Heart right ventricle (tissue), 16 donors: ENCODE measurements around the gene C16orf90. TPM values are rescaled to one million over a fixed set of nuclear protein-coding genes. Genes with fewer than 3 reads are reported as not detected.
A peak's percentile ranks its signal among the peaks of the same experiment; 100 is the strongest.

Experiments
- ATAC-seq, 8 donors: fragments of 200-7000 bp; cut with Tn5 transposase; one replicate each; pipeline ENCODE4 v1.9.1; 2020; ENCODE audit warnings: mild to moderate bottlenecking in 8 of 8, moderate library complexity in 8 of 8, moderate number of reproducible peaks in 1 of 8
- DNase-seq, 2 donors: peaks; one replicate each; pipeline ENCODE4 v3.0.0-alpha.2; 2020
- H3K27ac ChIP-seq, 10 donors: fragments of 200-600 bp; sonication (generic) in 2 of 10; one replicate each; pipeline versions ENCODE4 v1.5.0 to v1.8.0; 2020 to 2022; ENCODE audit warnings: mild to moderate bottlenecking in 3 of 10
- H3K27me3 ChIP-seq, 7 donors: fragments of 200-600 bp; one replicate each; pipeline ENCODE4 v1.8.0; 2021 to 2022; ENCODE audit warnings: mild to moderate bottlenecking in 2 of 7
- H3K36me3 ChIP-seq, 9 donors: fragments of 200-600 bp; sonication (generic) in 1 of 9; one replicate each; pipeline versions ENCODE4 v1.5.0 to v1.8.0; 2020 to 2022; ENCODE audit warnings: mild to moderate bottlenecking in 2 of 9
- H3K4me1 ChIP-seq, 9 donors: fragments of 200-600 bp; sonication (generic) in 1 of 9; one replicate each; pipeline versions ENCODE4 v1.5.0 to v1.8.0; 2020 to 2022; ENCODE audit warnings: mild to moderate bottlenecking in 4 of 9
- H3K4me3 ChIP-seq, 10 donors: fragments of 200-600 bp; sonication (generic) in 2 of 10; one replicate each; pipeline versions ENCODE4 v1.5.0 to v1.8.0; 2020 to 2022; ENCODE audit warnings: mild to moderate bottlenecking in 7 of 10, moderate library complexity in 2 of 10
- H3K9me3 ChIP-seq, 11 donors: fragments of 200-600 bp in 10 of 11; sonication (generic) in 2 of 11; one replicate each; pipeline versions ENCODE4 v1.5.0 to v1.8.0; 2013 to 2022; ENCODE audit warnings: mild to moderate bottlenecking in 2 of 11, control low read depth in 1 of 11, moderate library complexity in 1 of 11
- WGBS, 2 donors: extraction: QIAGEN DNeasy Blood & Tissue Kit; methylation state at CpG; one replicate each; pipeline ENCODE4 v1.1.7; 2013; ENCODE audit warnings: inconsistent platforms in 1 of 2; 5-methylcytosine and 5-hydroxymethylcytosine counted together
- intact Hi-C, 10 donors: fragments of 100-400 bp; cut with DNase I; formaldehyde crosslinking; loops; one replicate each; pipeline versions ENCODE4 v1.11.1 to v1.14.2; 2022
- polyA plus RNA-seq, 2 donors: library from polyadenylated mRNA; stranded (reverse); fragments of 200-250 nt; gene quantifications; one replicate each; pipeline ENCODE4 v1.2.3, GENCODE V29; 2013
- total RNA-seq, 10 donors: library from RNA; stranded (reverse); fragmentation: NEBNext Ultra II Directional in 3 of 10; extraction: Animal tissue kit (Norgen Biotek cat#: 25700) in 3 of 10; gene quantifications; one replicate each; pipeline versions ENCODE4 v1.2.1 to v1.2.4, GENCODE V29; 2021 to 2023
- TF ChIP-seq, protein P1 (sequence below), 9 donors: fragments of 200-600 bp; sonication (generic) in 2 of 9; IDR thresholded peaks; one replicate each; pipeline versions ENCODE4 v1.5.0 to v1.8.0; 2021 to 2022; ENCODE audit warnings: antibody characterized with exemption in 9 of 9, mild to moderate bottlenecking in 5 of 9, moderate library complexity in 1 of 9
- donor health status: Arrhythmogenic right ventricular cardiomyopathy.
- donor health status: ischemic (EF 13 %, LVEDD 7.1; RV severe dilation, severe dysfunction).
- donor health status: healthy with polysubstance abuse.
- donor health status: DM: no; HTN: yes; CAD: no.
- donor health status: DM: no; HTN: no; CAD: no.
- donor health status: ischemic (EF 25% LVEDD 6.9; RV normal size, moderate dysfunction).
- donor health status: ischemic (EF 25% LVEDD 5.7; RV mildly dilated, moderate dysfunction).
- donor health status: healthy.
- donor health status: DM: yes; HTN: yes; CAD: no.
- donor health status: Ischemic cardiomyopathy.
- donor health status: ischemic (EF 35%, LVEDD 5.7; RV mildly dilated, moderate dysfunction).
- donor health status: nonischemic (EF 11% LVEDD 7.7; RV severe dilation, severe dysfunction).
- donor health status: DM: yes; HTN: yes; CAD: no.
- donor health status: PGD.
- donor health status: ischemic (EF 29% LVEDD 5.4; RV normal size, mild dysfunction).
- donor health status: nonischemic (EF 23%, LVEDD 6.1; RV moderate dilation, normal function).

The C16orf90 gene
- total and polyA plus RNA-seq, 12 donors: not detected

GRCh38 chr16:3458278-3458851 lies 36.9 kb downstream of the C16orf90 start:
- H3K9me3 ChIP-seq: no peaks in the 10 kb centered on the region
- TF ChIP-seq, protein P1, sequence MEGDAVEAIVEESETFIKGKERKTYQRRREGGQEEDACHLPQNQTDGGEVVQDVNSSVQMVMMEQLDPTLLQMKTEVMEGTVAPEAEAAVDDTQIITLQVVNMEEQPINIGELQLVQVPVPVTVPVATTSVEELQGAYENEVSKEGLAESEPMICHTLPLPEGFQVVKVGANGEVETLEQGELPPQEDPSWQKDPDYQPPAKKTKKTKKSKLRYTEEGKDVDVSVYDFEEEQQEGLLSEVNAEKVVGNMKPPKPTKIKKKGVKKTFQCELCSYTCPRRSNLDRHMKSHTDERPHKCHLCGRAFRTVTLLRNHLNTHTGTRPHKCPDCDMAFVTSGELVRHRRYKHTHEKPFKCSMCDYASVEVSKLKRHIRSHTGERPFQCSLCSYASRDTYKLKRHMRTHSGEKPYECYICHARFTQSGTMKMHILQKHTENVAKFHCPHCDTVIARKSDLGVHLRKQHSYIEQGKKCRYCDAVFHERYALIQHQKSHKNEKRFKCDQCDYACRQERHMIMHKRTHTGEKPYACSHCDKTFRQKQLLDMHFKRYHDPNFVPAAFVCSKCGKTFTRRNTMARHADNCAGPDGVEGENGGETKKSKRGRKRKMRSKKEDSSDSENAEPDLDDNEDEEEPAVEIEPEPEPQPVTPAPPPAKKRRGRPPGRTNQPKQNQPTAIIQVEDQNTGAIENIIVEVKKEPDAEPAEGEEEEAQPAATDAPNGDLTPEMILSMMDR (IDR thresholded peaks at IDR 0.05): no peak
- 0% methylated on average over 45 to 47 of the region's 47 CpGs for WGBS, 2 donors
- H3K27ac ChIP-seq: peak overlapping the region; percentile 92 to 99 (median 98)
- peak in 2 of 8 donors; percentile 4 to 9 for ATAC-seq
- intact Hi-C loops: loop anchor here in 5 of 10 donors (1.0 to 10.0 kb wide), 8 partner anchors 44 to 304 kb away; partner anchors contain the start of genes ZNF174 (in 3 of the 5), ZSCAN32 (in 3 of the 5), CLUAP1 (in 2 of the 5) and TIGD7 (in 2 of the 5)
- H3K4me3 ChIP-seq: peak overlapping the region; percentile 65 to 95 (median 83)
- peaks cover 41 to 78% (median 63%) of the 10 kb centered on the region in 9 donors for H3K4me1 ChIP-seq
- peak in 1 of 2 donors; percentile 38 for DNase-seq
- no peaks in the 10 kb centered on the region for H3K27me3 ChIP-seq
- H3K36me3 ChIP-seq: no peaks in the 10 kb centered on the region

DNA sequence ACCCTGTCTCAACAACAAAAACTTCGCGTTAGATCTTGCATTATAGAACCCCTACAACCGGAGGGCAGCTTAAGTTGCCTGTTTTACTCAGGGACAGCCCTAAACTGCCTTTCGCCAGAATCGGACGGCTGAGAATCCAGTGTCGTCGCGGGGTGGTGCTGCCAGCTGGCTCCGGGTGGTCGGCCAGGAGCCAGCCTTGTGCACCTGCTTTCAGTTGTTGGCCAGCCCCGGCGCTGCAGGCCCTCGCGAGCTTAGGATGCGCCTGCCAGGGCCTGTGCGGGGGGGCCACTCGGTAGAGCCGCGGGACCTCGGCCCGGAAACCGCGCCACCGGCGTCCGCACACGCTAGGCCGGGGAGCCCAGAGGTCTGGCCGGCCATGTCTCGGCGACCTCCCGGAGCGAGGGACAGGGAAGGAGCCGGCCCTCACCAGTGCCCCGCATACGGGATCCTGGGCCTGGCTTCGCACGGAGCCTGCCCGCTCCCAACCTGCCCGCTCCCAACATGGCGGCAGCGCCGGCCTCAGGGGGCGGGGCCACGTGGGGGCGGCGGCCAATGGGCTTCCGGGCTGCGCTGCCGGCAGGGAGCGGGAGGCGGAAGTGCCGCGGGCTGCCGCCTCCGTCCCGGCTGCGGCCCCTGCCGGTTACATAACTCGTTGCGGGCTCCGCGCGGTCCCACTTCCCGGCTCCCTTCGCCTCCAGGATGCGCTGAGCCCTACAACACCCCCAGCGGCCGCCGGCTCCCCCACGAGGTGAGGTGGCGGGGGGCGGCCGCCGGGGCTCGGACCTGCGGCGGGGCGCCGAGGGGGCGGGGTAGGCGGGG lies 37.6 kb downstream of the C16orf90 start:
- Histone ChIP-seq H3K36me3 (peaks cover 0 to 1% (median 0%) of the 10 kb centered on the region in 9 donors), H3K4me1 (peaks cover 41 to 70% (median 56%) of the 10 kb centered on the region in 9 donors), H3K4me3 (peak overlapping the region; percentile 65 to 95 (median 83)), H3K9me3 (no peaks in the 10 kb centered on the region), H3K27ac (peak overlapping the region; percentile 92 to 99 (median 98)), H3K27me3 (no peaks in the 10 kb centered on the region)
- WGBS, 2 donors: 1% methylated on average over 68 to 83 of the region's 83 CpGs
- intact Hi-C loops: loop anchor here in 5 of 10 donors (1.0 to 10.0 kb wide), 9 partner anchors 45 to 303 kb away; partner anchors contain the start of genes ZNF174 (in 3 of the 5), ZSCAN32 (in 3 of the 5), CLUAP1 (in 2 of the 5) and TIGD7 (in 2 of the 5)
- TF ChIP-seq, protein P1 (IDR thresholded peaks at IDR 0.05): peak in 8 of 9 donors; percentile 39 to 71 (median 59)
- ATAC-seq (peak; percentile 86 to 96 (median 94)), DNase-seq (peak; percentile 87 to 91)

GRCh38 chr16:3454631-3455147 lies 40.6 kb downstream of the C16orf90 start:
- TF ChIP-seq, protein P1 (IDR thresholded peaks at IDR 0.05): no peak
- no peak for ATAC-seq
- no peak for DNase-seq
- 80 to 81% methylated on average over 10 of the region's 10 CpGs for WGBS, 2 donors
- H3K4me3 ChIP-seq: no peak overlapping the region
- H3K27me3 ChIP-seq: no peaks in the 10 kb centered on the region
- H3K4me1 ChIP-seq: peaks cover 14 to 47% (median 34%) of the 10 kb centered on the region in 9 donors
- H3K36me3 ChIP-seq: peaks cover 0 to 28% (median 0%) of the 10 kb centered on the region in 9 donors
- no peaks in the 10 kb centered on the region for H3K9me3 ChIP-seq
- peak overlapping the region; percentile 31 to 99 (median 98) for H3K27ac ChIP-seq
- intact Hi-C loops: loop anchor here in 5 of 10 donors (5.0 to 10.0 kb wide), 7 partner anchors 48 to 300 kb away; partner anchors contain the start of genes CLUAP1 (in 2 of the 5), TIGD7 (in 2 of the 5), ZNF174 (in 2 of the 5) and ZNF263 (in 2 of the 5)

GRCh38 chr16:3454093-3454492 lies 41.2 kb downstream of the C16orf90 start:
- intact Hi-C loops: loop anchor here in 3 of 10 donors (10.0 kb wide), 4 partner anchors 149 to 299 kb away; partner anchors contain the start of genes TIGD7 (in 2 of the 3) and ZNF75A (in 2 of the 3)
- H3K27me3 ChIP-seq: no peaks in the 10 kb centered on the region
- H3K4me3 ChIP-seq: no peak overlapping the region
- TF ChIP-seq, protein P1 (IDR thresholded peaks at IDR 0.05): no peak
- peaks cover 0 to 33% (median 0%) of the 10 kb centered on the region in 9 donors for H3K36me3 ChIP-seq
- 78 to 82% methylated on average over 5 of the region's 5 CpGs for WGBS, 2 donors
- DNase-seq (no peak), ATAC-seq (no peak)
- H3K27ac ChIP-seq: peak overlapping the region in 6 of 10 donors; percentile 21 to 99 (median 64)
- no peaks in the 10 kb centered on the region for H3K9me3 ChIP-seq
- H3K4me1 ChIP-seq: peaks cover 9 to 41% (median 28%) of the 10 kb centered on the region in 9 donors
